CD4-positive, alpha-beta T cell treated with Interleukin-12 subunit alpha and Interleukin-12 subunit beta, for 1 hour (primary cell): Measurements from ENCODE around the gene SPRTN.

ENCODE experiments used
- DNase-seq: peaks from one replicate; pipeline ENCODE4 v3.0.0-alpha.2; 2020

SPRTN gene, protein sequence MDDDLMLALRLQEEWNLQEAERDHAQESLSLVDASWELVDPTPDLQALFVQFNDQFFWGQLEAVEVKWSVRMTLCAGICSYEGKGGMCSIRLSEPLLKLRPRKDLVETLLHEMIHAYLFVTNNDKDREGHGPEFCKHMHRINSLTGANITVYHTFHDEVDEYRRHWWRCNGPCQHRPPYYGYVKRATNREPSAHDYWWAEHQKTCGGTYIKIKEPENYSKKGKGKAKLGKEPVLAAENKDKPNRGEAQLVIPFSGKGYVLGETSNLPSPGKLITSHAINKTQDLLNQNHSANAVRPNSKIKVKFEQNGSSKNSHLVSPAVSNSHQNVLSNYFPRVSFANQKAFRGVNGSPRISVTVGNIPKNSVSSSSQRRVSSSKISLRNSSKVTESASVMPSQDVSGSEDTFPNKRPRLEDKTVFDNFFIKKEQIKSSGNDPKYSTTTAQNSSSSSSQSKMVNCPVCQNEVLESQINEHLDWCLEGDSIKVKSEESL

GRCh38 chr1:231338270-231339128, at the start of gene SPRTN:
SPRTN (plus strand) TSS chr1:231338293; CDS start chr1:231338384, 91 bp downstream.
- no peak for DNase-seq

DNA sequence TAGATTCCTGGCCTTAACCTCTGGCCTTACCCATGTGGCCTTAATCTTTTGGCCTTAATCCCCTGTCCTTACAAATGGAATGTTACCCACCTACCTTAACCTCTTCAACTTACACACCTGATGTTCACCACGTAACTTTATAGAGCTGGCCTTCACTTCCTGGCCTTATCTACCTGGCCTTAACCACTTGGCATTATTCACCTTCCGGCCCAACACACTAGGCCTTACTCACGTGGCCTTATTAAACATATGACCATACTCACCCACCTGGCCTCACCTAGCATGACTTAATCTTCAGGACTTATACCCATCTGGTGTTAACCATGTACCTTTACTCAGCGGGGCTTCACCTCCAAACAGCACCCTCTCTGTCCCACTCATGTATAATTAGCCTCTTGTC, 42.2 kb upstream of the SPRTN start:
- DNase-seq = no peak

DNA sequence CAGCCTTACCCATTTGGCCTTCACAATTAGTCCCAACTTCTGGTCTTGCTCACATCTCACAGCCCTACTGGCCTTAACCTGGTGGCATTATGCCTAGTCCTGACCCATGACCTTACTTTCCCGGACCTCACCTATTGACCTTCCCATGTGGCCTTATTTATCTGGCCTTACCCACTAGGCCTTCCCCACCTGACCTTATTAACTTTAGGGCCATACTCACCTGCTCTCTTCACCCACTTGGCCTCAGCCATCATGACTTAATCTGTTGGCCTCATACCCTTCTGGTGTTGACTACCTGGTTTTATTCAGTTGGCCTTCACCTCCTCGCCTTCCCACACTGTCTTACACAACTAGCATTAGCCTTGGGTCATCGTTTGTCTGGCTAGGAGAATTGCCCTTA, 36.1 kb upstream of the SPRTN start:
- DNase-seq = no peak

GRCh38 chr1:231310391-231310934, 27.6 kb upstream of the SPRTN start:
- no peak for DNase-seq

DNA sequence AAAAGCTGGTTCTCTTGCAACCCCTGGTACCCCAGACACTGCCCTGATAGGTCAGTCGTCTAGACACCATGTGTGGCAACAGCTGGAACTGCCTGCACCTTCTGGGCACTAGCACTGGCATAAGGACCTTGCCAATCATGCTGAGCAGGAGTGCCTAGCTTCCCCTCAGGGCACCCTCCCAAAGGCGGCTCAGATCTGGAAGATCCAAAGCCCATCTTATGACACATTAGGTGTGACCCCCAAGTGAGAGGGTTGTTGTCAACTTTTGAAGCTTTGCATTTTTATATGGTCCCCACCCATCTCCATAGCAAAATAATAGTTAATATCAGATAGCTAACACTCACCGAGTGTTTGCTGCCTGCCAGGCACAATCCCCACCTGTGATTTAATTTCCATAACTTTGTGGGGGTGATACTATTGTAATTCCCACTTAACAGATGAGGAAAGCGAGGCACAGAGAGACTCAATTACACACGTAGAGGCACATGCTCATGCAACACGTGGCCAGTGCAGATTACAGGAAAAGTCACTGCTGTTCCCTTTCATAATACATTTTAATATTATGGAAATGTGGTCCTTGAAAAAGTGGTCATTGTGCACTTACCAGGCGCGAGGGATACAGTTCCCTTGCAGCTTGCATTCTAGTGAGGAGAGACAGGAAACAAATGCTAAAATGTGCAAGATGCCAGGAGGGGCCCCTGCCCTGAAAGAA, 26.2 kb upstream of the SPRTN start:
- no peak for DNase-seq

DNA sequence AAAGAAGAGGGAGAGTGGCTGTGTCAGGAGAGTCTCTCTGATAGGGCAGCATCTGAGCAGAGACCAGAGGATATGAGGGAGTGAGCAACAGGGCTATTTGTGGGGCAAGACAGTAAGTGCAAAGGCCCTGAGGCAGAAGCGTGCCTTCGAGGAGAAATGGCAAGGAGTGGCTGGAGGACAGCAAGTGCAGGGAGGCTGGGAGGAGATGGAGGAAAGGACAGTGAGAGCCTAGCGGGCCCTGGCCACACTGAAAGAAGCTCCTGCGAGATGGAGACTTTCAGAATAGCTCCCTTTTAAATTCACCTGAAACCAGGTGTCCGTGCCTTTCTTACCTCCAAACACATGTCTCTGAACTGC, 25.7 kb upstream of the SPRTN start:
- DNase-seq = no peak

DNA sequence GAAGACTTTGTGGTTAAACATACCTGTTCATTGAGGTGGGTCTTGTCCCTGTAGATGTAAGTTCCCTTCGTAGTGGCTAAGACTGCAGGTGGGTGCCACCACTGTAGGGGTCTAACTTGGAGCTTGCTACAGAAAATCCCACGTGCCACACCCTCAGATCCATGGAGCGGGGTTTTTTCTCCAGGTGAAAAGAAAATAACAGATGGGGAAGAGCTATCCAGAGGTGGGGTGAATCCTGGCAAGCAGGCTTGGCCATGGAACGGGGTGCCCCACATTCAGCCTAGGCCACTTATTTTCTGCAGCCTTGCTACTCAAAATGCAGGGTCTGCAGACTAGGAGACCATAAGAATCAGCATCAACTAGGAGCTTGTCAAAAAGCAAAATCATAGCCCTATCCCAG, 24.4 kb upstream of the SPRTN start:
- no peak for DNase-seq

GRCh38 chr1:231315887-231316286, 22.2 kb upstream of the SPRTN start:
- peak; percentile 39 for DNase-seq

GRCh38 chr1:231317306-231318014, 20.6 kb upstream of the SPRTN start:
- DNase-seq = no peak

DNA sequence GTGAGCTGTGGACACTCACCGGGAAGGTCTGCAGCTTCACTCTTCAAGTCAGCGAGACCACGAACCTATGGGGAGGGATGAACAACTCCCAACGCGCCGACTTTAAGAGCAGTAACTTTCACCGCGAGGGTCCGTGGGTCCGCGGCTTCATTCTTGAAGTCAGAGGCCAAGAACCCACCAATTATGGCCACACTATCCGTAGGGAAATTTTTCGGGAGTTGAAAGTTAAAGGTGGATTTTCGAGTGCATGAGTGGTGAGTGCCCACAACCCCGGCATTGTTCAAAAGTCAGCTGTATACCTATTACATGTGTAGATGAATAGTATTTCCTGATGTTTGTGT, 20.1 kb upstream of the SPRTN start:
- no peak for DNase-seq

DNA sequence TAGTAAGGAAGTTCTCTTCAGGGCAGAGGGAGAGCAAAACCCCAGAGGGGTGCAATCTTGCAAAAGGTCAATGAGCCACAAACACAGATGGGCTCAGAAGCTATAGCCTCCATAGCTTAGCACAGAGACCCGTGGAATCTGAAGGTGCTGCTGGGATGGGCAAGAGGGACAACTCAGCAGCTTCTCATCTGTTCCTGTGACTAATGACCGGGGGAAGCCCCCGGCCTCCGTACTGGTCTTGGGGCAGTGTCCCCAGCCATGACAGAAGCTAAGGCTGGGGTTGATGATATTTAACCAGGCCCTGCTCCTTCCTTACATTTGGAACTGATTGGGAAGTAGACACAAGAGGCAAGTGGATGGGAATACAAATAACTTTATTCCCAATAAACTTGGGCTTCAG, 19.5 kb upstream of the SPRTN start:
- no peak for DNase-seq

DNA sequence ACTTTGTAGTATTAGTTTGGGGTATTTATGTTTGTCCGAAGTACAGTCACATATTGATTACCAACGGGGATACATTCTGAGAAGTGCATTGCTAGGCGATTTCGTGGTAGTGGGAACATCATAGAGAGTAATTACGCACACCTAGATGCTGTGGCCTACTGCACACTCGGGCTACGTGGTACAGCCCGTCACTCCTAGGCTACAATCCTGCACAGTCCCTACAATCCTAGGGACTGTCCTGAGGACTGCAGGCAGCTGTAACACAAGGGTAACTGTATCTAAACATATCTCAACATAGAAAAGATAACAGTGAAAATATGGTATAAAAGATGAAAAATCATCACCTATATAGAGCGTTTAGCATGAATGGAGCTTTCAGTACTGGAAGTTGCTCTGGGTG, 19.0 kb upstream of the SPRTN start:
- no peak for DNase-seq

DNA sequence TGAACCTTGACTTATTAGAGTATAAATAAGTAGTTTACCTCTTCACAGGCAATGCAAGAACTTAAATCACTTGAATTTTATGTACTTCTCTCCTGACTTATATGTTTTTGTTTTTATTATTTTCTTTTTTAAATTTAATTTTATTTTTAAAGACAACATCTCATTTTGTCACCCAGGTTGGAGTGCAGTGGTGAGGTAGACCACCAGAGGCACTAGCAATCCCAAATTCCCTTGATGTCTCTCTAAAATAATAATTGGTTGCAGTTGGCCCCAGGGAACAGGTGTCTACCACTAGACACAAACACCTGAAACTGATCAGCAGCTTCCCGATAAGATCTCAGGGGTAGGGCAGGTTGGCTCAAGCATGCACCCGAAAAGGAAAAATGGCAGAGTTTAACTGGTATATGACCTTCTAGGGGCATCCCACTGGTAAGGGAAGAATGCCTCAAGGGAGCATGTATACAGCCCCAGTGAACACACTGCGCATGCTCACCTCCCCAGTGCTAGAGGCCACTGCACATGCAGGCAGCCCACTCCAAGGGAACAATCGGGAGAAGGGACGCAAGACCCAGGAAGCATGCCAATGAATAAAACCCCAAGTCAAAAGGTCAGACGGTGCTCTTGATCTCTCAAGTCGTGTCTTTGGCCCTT, 15.1 kb upstream of the SPRTN start:
- DNase-seq = no peak

DNA sequence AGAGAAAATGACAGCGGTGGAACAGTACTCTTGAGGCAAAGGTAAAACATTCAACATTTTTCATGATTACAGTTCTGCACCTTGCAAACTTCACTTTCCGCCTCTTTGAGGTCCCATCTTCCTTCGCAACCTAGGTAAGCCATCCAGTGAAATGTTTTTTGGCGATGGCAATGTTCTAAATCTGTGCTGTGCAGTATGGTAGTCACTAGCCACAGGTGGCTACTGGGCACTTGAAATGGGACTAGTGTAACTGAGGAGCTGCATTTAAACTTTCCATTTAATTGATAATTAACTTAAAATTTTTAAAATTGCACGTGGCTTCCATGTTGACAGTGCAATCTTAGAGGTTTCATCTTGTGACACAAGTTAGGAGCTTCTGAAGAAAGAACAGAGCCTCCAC, 13.4 kb upstream of the SPRTN start:
- DNase-seq = no peak

- DNase-seq = no peak
These were observed 11.8 kb upstream of the SPRTN start for GRCh38 chr1:231326248-231326647.

- DNase-seq = no peak
These were observed 10.5 kb upstream of the SPRTN start for GRCh38 chr1:231327617-231328016.

DNA sequence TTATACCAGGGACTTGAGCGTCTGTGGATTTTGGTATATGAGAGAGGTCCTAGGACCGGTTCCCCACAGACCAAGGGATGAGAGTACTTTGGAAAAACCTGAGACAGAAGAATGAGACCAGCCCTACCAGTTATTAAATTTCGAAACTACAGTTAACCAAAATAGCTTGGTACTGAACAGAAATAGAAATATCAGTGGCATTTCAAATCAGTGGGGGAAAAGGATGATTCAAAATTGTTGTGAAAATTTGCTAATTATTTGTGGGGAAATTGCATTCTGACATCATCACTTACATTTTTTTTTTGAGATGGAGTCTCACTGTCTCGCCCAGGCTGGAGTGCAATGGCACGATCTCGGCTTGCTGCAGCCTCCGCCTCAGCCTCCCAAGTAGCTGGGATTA, 8.6 kb upstream of the SPRTN start:
- DNase-seq = no peak

GRCh38 chr1:231332761-231333160, 5.3 kb upstream of the SPRTN start:
- DNase-seq = no peak

DNA sequence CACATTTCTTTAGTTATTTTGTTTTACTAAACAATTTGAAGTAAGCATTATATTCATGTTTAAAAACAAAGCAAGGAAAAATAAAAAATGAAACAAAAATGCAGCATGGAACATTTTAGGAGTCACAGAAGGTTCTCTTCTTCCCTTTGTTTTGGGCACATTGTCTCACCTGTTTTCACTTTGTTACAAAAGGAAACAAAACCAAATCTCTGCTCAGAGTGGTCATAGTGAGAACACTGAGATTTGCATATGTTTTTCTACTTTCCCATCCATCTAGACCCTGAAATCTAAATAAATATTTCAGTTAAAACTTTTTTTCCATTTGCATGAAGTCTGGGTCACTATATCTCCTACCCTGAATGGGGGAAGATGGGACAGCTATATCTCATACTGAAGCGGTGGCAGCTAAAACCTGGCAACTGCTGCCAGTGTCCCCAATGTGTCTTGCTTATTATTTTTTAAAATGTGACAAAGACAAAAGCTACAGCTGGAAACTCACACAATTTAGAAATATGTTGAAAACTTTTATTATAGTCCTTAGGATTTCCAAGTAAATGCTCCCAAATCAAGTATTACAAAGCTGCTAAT, 3.9 kb upstream of the SPRTN start:
- no peak for DNase-seq

GRCh38 chr1:231334952-231335351, 3.1 kb upstream of the SPRTN start:
- DNase-seq = no peak
